HepG2 (cell line): Measurements from ENCODE around the gene CRKL. TPM values are rescaled to one million over a fixed set of nuclear protein-coding genes. Genes with fewer than 3 reads are reported as not detected.

Experiments
- ATAC-seq: fragments of 200-7000 bp; cut with Tn5 transposase; 3 replicates; pipeline ENCODE4 v1.9.1; 2020; ENCODE audit warnings: mild to moderate bottlenecking, moderate library complexity
- BruUV-seq: library from RNA; stranded (reverse); fragments of 400-500 nt; replicated peaks from 2 replicates; lab custom pipeline; 2021; lab: Mats Ljungman, UMichigan
- CTCF ChIA-PET: fragments of 300-600 bp; formaldehyde crosslinking; extraction: SDS; loops from one replicate; lab custom pipeline; 2021; ENCODE audit warnings: low total read pairs, inconsistent platforms, low intra/inter-chr PET ratio; lab: Yijun Ruan, JAX
- POLR2A ChIA-PET: fragments of 350-600 bp; sonication (Branson Sonifier 250); formaldehyde crosslinking; loops from one replicate; lab custom pipeline; 2020; ENCODE audit warnings: antibody characterized with exemption, inconsistent platforms; lab: Yijun Ruan, JAX
- DNase-seq: peaks from one replicate; pipeline ENCODE4 v3.0.0-alpha.2; 2015; ENCODE audit warnings: low spot score
- FAIRE-seq: peaks from 3 replicates; lab custom pipeline; 2011; peaks lifted over from hg19 to GRCh38; lab: Jason Lieb, UNC
- H2AFZ ChIP-seq: one replicate; pipeline ENCODE4 v1.6.1; 2011; ENCODE audit warnings: low read length, inconsistent platforms
- H3K27ac ChIP-seq: fragments of 300-600 bp; 3 replicates; pipeline ENCODE4 v1.8.0; 2011; ENCODE audit warnings: mixed run types, mild to moderate bottlenecking, mixed read lengths, low read length, inconsistent platforms; ENCODE audit not compliant: insufficient read depth; ENCODE audit errors: extremely low read length
- H3K27me3 ChIP-seq, 2 experiments: fragments of 200-600 bp in 1 of 2; 2 replicates in 1 of 2; 3 replicates in 1 of 2; pipeline versions ENCODE4 v1.6.0 to v1.8.0; 2011; ENCODE audit warnings: low read length in 2 of 2, mild to moderate bottlenecking in 2 of 2, moderate library complexity in 2 of 2, inconsistent platforms in 1 of 2; ENCODE audit not compliant: insufficient read depth in 2 of 2, control insufficient read depth in 1 of 2
- H3K36me3 ChIP-seq, 2 experiments: fragments of 200-600 bp in 1 of 2; replicated peaks in 1 of 2; 2 replicates in 1 of 2; 3 replicates in 1 of 2; pipeline versions ENCODE4 v1.5.1 to v1.8.0; 2011; ENCODE audit warnings: low read length in 2 of 2, inconsistent platforms in 1 of 2; ENCODE audit not compliant: insufficient read depth in 2 of 2, control insufficient read depth in 1 of 2
- H3K4me1 ChIP-seq: 2 replicates; pipeline ENCODE4 v1.5.1; 2012; ENCODE audit warnings: low read length, inconsistent platforms; ENCODE audit not compliant: insufficient read depth
- H3K4me2 ChIP-seq: 2 replicates; pipeline ENCODE4 v1.6.0; 2011; ENCODE audit warnings: low read depth, low read length, inconsistent platforms
- H3K4me3 ChIP-seq, 3 experiments: fragments of 200-600 bp in 1 of 3; sonication (generic), shearing (Covaris generic) in 1 of 3; replicated peaks in 1 of 3; 2 replicates each; pipeline ENCODE4 v1.5.1; 2011 to 2016; ENCODE audit warnings: low read length in 3 of 3, inconsistent platforms in 2 of 3, low read depth in 2 of 3, mild to moderate bottlenecking in 2 of 3, control low read depth in 1 of 3, mixed read lengths in 1 of 3; ENCODE audit not compliant: insufficient read depth in 1 of 3
- H3K79me2 ChIP-seq: one replicate; pipeline ENCODE4 v1.6.1; 2011; ENCODE audit warnings: low read length, inconsistent platforms; ENCODE audit not compliant: insufficient read depth
- H3K9ac ChIP-seq: 2 replicates; pipeline ENCODE4 v1.6.0; 2011; ENCODE audit warnings: mild to moderate bottlenecking, low read depth, low read length, inconsistent platforms; ENCODE audit not compliant: insufficient read depth
- H3K9me3 ChIP-seq: 2 replicates; pipeline ENCODE4 v1.5.1; 2012; ENCODE audit warnings: mild to moderate bottlenecking, low read length
- H4K20me1 ChIP-seq: 2 replicates; pipeline ENCODE4 v1.6.0; 2011; ENCODE audit warnings: inconsistent platforms, mild to moderate bottlenecking, low read length, moderate library complexity; ENCODE audit not compliant: insufficient read depth
- CBX5 ChIP-seq: sonication (generic); formaldehyde crosslinking; IDR thresholded peaks from 2 replicates; pipeline ENCODE4 v1.4.0; 2020; ENCODE audit warnings: missing genetic modification reagents, borderline replicate concordance
- KLF9 ChIP-seq: IDR thresholded peaks from 2 replicates; pipeline ENCODE4 v1.6.1; 2016; ENCODE audit warnings: low read depth
- MLXIP ChIP-seq: sonication (generic); formaldehyde crosslinking; IDR thresholded peaks from 2 replicates; pipeline ENCODE4 v1.9.0; 2021; ENCODE audit warnings: missing genetic modification reagents, borderline replicate concordance
- PBX3 ChIP-seq: sonication (generic); formaldehyde crosslinking; IDR thresholded peaks from 2 replicates; pipeline ENCODE4 v1.8.1; 2023; ENCODE audit warnings: missing genetic modification reagents, inconsistent platforms, borderline replicate concordance
- SALL2 ChIP-seq: sonication (generic); formaldehyde crosslinking; IDR thresholded peaks from 2 replicates; pipeline ENCODE4 v1.8.1; 2023; ENCODE audit warnings: mild to moderate bottlenecking, missing genetic modification reagents, inconsistent platforms
- TEF ChIP-seq: sonication (generic); formaldehyde crosslinking; IDR thresholded peaks from 2 replicates; pipeline ENCODE4 v1.5.0; 2020; ENCODE audit warnings: missing genetic modification reagents
- ZC3H4 ChIP-seq: sonication (generic); formaldehyde crosslinking; IDR thresholded peaks from 2 replicates; pipeline ENCODE4 v1.4.0; 2020; ENCODE audit warnings: missing genetic modification reagents, borderline replicate concordance
- ZNF224 ChIP-seq: sonication (generic); formaldehyde crosslinking; IDR thresholded peaks from 2 replicates; pipeline ENCODE4 v1.5.0; 2020; ENCODE audit warnings: mild to moderate bottlenecking, missing genetic modification reagents
- ZNF263 ChIP-seq: sonication (generic); formaldehyde crosslinking; IDR thresholded peaks from 2 replicates; pipeline ENCODE4 v1.4.0; 2020; ENCODE audit warnings: missing genetic modification reagents
- ZNF580 ChIP-seq: IDR thresholded peaks from 2 replicates; pipeline ENCODE4 v1.6.1; 2016; ENCODE audit warnings: low read depth, borderline replicate concordance
- ZNF781 ChIP-seq: sonication (generic); formaldehyde crosslinking; IDR thresholded peaks from 2 replicates; pipeline ENCODE4 v1.5.1; 2020; ENCODE audit warnings: borderline replicate concordance, mild to moderate bottlenecking, missing genetic modification reagents; ENCODE audit errors: not compliant biosample characterization
- WGBS: methylation state at CpG from one replicate; pipeline ENCODE4 v1.1.6; 2017; ENCODE audit warnings: low lambda C conversion rate; 5-methylcytosine and 5-hydroxymethylcytosine counted together
- in situ Hi-C: cut with HindIII; loops from 2 replicates; pipeline ENCODE4 v1.10.0; 2017; ENCODE audit warnings: low pct_unique_long_range_greater_than_20kb; ENCODE audit not compliant: extremely low pct_ligation_motif_present
- intact Hi-C: fragments of 100-400 bp; cut with micrococcal nuclease; formaldehyde crosslinking; loops from one replicate; pipeline ENCODE4 v1.10.0; 2022; ENCODE audit not compliant: unreplicated experiment
- polyA plus RNA-seq, 8 experiments: library from polyadenylated mRNA; depleted of rRNA in 3 of 8; stranded (reverse) in 7 of 8; unstranded in 1 of 8; fragments of >200 nt; fragmentation: Illumina TruSeq in 4 of 8; extraction: Trizol in 4 of 8; gene quantifications; 2 replicates each; pipeline versions ENCODE4 v1.2.1 to v1.2.3, GENCODE V29; 2011 to 2016; ENCODE audit warnings: low read depth in 4 of 8, missing spikeins in 1 of 8, mixed read lengths in 1 of 8; ENCODE audit not compliant: insufficient read depth in 1 of 8
- total RNA-seq, 5 experiments: library from RNA; depleted of rRNA; stranded (reverse); fragments of >200 nt; fragmentation: Illumina TruSeq; extraction: Trizol; gene quantifications; 2 replicates each; pipeline ENCODE4 v1.2.3, GENCODE V29; 2016; ENCODE audit warnings: low read depth in 1 of 5

Gene CRKL
- total and polyA plus RNA-seq, 2 of the 13 experiments (the other 11 are each of a cell fraction or from before 2014, with no cell fraction given): 37.4 to 60.6 TPM

GRCh38 chr22:20889025-20889704 lies 28.0 kb upstream of the CRKL start (continued):
- TF ChIP-seq ZNF263 (CRISPR knock-in tag): no peak
- TF ChIP-seq, all 625 proteins: peak for 2

GRCh38 chr22:20889904-20890540 lies 27.2 kb upstream of the CRKL start:
- Histone ChIP-seq H3K36me3 (peaks cover 4 to 26% of the 10 kb centered on the region in 2 experiments), H3K9me3 (no peaks in the 10 kb centered on the region), H3K4me2 (no peak overlapping the region), H3K9ac (no peak overlapping the region), H3K79me2 (no peaks in the 10 kb centered on the region), H3K27ac (no peak overlapping the region), H3K4me1 (peaks cover 15% of the 10 kb centered on the region), H3K27me3 (no peaks in the 10 kb centered on the region), H3K4me3 (no peak overlapping the region), H2AFZ (no peak overlapping the region), H4K20me1 (no peaks in the 10 kb centered on the region)
- intact Hi-C loops: loop anchor here (5.0 kb wide), 1 partner anchor 72 kb away; no protein-coding TSS in a partner anchor
- WGBS: 97% methylated on average over 13 of the region's 13 CpGs
- in situ Hi-C loops: no loop called here
- ChIA-PET POLR2A (no interaction called here), CTCF (no interaction called here)
- ATAC-seq (no peak), DNase-seq (no peak), FAIRE-seq (no peak)
- BruUV-seq: no TSS peak
- TF ChIP-seq SALL2 (CRISPR knock-in tag) (no peak), MLXIP (no peak), ZNF781 (CRISPR knock-in tag) (no peak), KLF9 (no peak), CBX5 (CRISPR knock-in tag) (no peak), PBX3 (CRISPR knock-in tag) (no peak), ZC3H4 (CRISPR knock-in tag) (no peak), TEF (CRISPR knock-in tag) (no peak), ZNF580 (CRISPR knock-in tag) (no peak), ZNF224 (CRISPR knock-in tag) (no peak)
